ENCODE data around the gene RDH5.

GRCh38 chr12:55679691-55680090, 40.5 kb upstream of the RDH5 start:
- TF ChIP-seq POLR2A (IDR thresholded peaks at IDR 0.05) (no peak), CTCF (IDR thresholded peaks at IDR 0.05) (no peak), POLR2AphosphoS5 (IDR thresholded peaks at IDR 0.05) (no peak)
